ENCODE data around the gene FBXL7.

FBXL7 gene

GRCh38 chr5:15584528-15584927 is 84.5 kb downstream of the FBXL7 start:
- DNase-seq = no peak

- no peak for DNase-seq
Observed at GRCh38 chr5:15585128-15585527, 85.1 kb downstream of the FBXL7 start.

GRCh38 chr5:15585841-15586591 is 86.0 kb downstream of the FBXL7 start:
- DNase-seq = no peak

GRCh38 chr5:15587916-15588315 is 87.9 kb downstream of the FBXL7 start:
- DNase-seq = no peak

GRCh38 chr5:15592728-15593127 is 92.7 kb downstream of the FBXL7 start:
- DNase-seq = no peak

GRCh38 chr5:15594977-15595568 is 95.1 kb downstream of the FBXL7 start:
- DNase-seq = no peak

- DNase-seq = no peak
Observed at GRCh38 chr5:15595929-15596328, 95.9 kb downstream of the FBXL7 start.

- no peak for DNase-seq
Observed at GRCh38 chr5:15596936-15597335, 97.0 kb downstream of the FBXL7 start.

GRCh38 chr5:15597804-15598203 is 97.8 kb downstream of the FBXL7 start:
- DNase-seq = no peak

- peak; percentile 15 for DNase-seq
Observed at GRCh38 chr5:15598294-15598902, 98.4 kb downstream of the FBXL7 start.

- no peak for DNase-seq
Observed at GRCh38 chr5:15600035-15600434, 100.1 kb downstream of the FBXL7 start.

- no peak for DNase-seq
Observed at GRCh38 chr5:15601274-15601673, 101.3 kb downstream of the FBXL7 start.

GRCh38 chr5:15601853-15602252 is 101.9 kb downstream of the FBXL7 start:
- DNase-seq = no peak

- no peak for DNase-seq
Observed at GRCh38 chr5:15604986-15605385, 105.0 kb downstream of the FBXL7 start.

GRCh38 chr5:15606197-15606596 is 106.2 kb downstream of the FBXL7 start:
- DNase-seq = no peak

- DNase-seq = no peak
Observed at GRCh38 chr5:15607076-15607475, 107.1 kb downstream of the FBXL7 start.

GRCh38 chr5:15609076-15609725 is 109.2 kb downstream of the FBXL7 start:
- DNase-seq = no peak

- DNase-seq = no peak
Observed at GRCh38 chr5:15610216-15610615, 110.2 kb downstream of the FBXL7 start.

- no peak for DNase-seq
Observed at GRCh38 chr5:15611008-15611407, 111.0 kb downstream of the FBXL7 start.

GRCh38 chr5:15612915-15613635 is 113.1 kb downstream of the FBXL7 start:
- DNase-seq = no peak

- no peak for DNase-seq
Observed at GRCh38 chr5:15614679-15615078, 114.7 kb downstream of the FBXL7 start.

GRCh38 chr5:15615859-15616258 is 115.9 kb downstream of the FBXL7 start:
- DNase-seq = no peak

- no peak for DNase-seq
Observed at GRCh38 chr5:15618938-15619337, 119.0 kb downstream of the FBXL7 start.

Measured in stimulated activated CD4-positive, alpha-beta T cell treated with anti-CD3 and anti-CD28 coated beads, Interleukin-15, amount 100 ng/mL, for 24 hours (primary cell).